H9 (cell line): ENCODE results near the gene SPOUT1. TPM values are rescaled to one million over a fixed set of nuclear protein-coding genes. Genes with fewer than 3 reads are reported as not detected.
A peak's percentile ranks its signal among the peaks of the same experiment; 100 is the strongest.

ENCODE experiments used
- DNase-seq: peaks from one replicate; pipeline ENCODE4 v3.0.0-alpha.2; 2017
- H2AFZ ChIP-seq: one replicate; pipeline ENCODE4 v1.6.1; 2013; ENCODE audit warnings: mild to moderate bottlenecking, low read length, control low read depth, moderate library complexity
- H2AK5ac ChIP-seq: 2 replicates; pipeline ENCODE4 v1.6.1; 2013; ENCODE audit warnings: low read length, control low read depth, mixed read lengths; ENCODE audit not compliant: insufficient read length
- H2BK120ac ChIP-seq: one replicate; pipeline ENCODE4 v1.6.1; 2013; ENCODE audit warnings: low read depth, mild to moderate bottlenecking, low read length, control low read depth, inconsistent platforms; ENCODE audit not compliant: poor library complexity, severe bottlenecking
- H2BK12ac ChIP-seq: 2 replicates; pipeline ENCODE4 v1.6.1; 2013; ENCODE audit warnings: low read length, control low read depth, mixed read lengths, low read depth; ENCODE audit not compliant: insufficient read length
- H2BK15ac ChIP-seq: 2 replicates; pipeline ENCODE4 v1.6.1; 2013; ENCODE audit warnings: low read depth, low read length, control low read depth
- H2BK20ac ChIP-seq: one replicate; pipeline ENCODE4 v1.6.1; 2013; ENCODE audit warnings: low read depth, mild to moderate bottlenecking, low read length, control low read depth, inconsistent platforms; ENCODE audit not compliant: poor library complexity, severe bottlenecking
- H2BK5ac ChIP-seq: 2 replicates; pipeline ENCODE4 v1.6.1; 2013; ENCODE audit warnings: low read length, control low read depth, mixed read lengths; ENCODE audit not compliant: insufficient read length
- H3K14ac ChIP-seq: 2 replicates; pipeline ENCODE4 v1.6.1; 2013; ENCODE audit warnings: low read length, control low read depth; ENCODE audit not compliant: insufficient read depth
- H3K18ac ChIP-seq: 2 replicates; pipeline ENCODE4 v1.6.1; 2013; ENCODE audit warnings: low read depth, mild to moderate bottlenecking, mixed read lengths, low read length, control low read depth; ENCODE audit not compliant: insufficient read length
- H3K23ac ChIP-seq: 2 replicates; pipeline ENCODE4 v1.6.1; 2013; ENCODE audit warnings: low read length, control low read depth, mixed read lengths, low read depth; ENCODE audit not compliant: insufficient read length
- H3K23me2 ChIP-seq: 2 replicates; pipeline ENCODE4 v1.6.1; 2013; ENCODE audit warnings: low read depth, mild to moderate bottlenecking, mixed read lengths, low read length, control low read depth; ENCODE audit not compliant: insufficient read length, poor library complexity, severe bottlenecking
- H3K27ac ChIP-seq: 2 replicates; pipeline ENCODE4 v1.5.1; 2013; ENCODE audit warnings: low read length, control low read depth, mixed read lengths, low read depth; ENCODE audit not compliant: insufficient read length
- H3K27me3 ChIP-seq: 2 replicates; pipeline ENCODE4 v1.6.1; 2013; ENCODE audit warnings: low read length, control low read depth, inconsistent platforms; ENCODE audit not compliant: insufficient read depth
- H3K4ac ChIP-seq: 2 replicates; pipeline ENCODE4 v1.6.1; 2013; ENCODE audit warnings: low read depth, mild to moderate bottlenecking, control low read depth, inconsistent platforms, low read length, moderate library complexity
- H3K4me1 ChIP-seq: 2 replicates; pipeline ENCODE4 v1.6.1; 2013; ENCODE audit warnings: low read length, control low read depth, inconsistent platforms; ENCODE audit not compliant: insufficient read depth
- H3K4me2 ChIP-seq: 2 replicates; pipeline ENCODE4 v1.6.1; 2013; ENCODE audit warnings: low read length, control low read depth, mixed read lengths; ENCODE audit not compliant: insufficient read length, insufficient read depth
- H3K56ac ChIP-seq: 2 replicates; pipeline ENCODE4 v1.6.1; 2013; ENCODE audit warnings: low read depth, mild to moderate bottlenecking, mixed read lengths, low read length, control low read depth; ENCODE audit not compliant: insufficient read length
- H3K79me1 ChIP-seq: 2 replicates; pipeline ENCODE4 v1.6.1; 2013; ENCODE audit warnings: low read depth, mild to moderate bottlenecking, moderate library complexity, low read length, control low read depth, inconsistent platforms; ENCODE audit not compliant: insufficient read depth, poor library complexity, severe bottlenecking
- H3K79me2 ChIP-seq: 2 replicates; pipeline ENCODE4 v1.6.1; 2013; ENCODE audit warnings: low read length, control low read depth, inconsistent platforms; ENCODE audit not compliant: insufficient read depth
- H3K9ac ChIP-seq: 2 replicates; pipeline ENCODE4 v1.6.1; 2013; ENCODE audit warnings: low read length, control low read depth, mixed read lengths; ENCODE audit not compliant: insufficient read length; ENCODE audit errors: extremely low read depth
- H3K9me3 ChIP-seq: one replicate; pipeline ENCODE4 v1.6.1; 2013; ENCODE audit warnings: low read depth, low read length, inconsistent platforms; ENCODE audit not compliant: control insufficient read depth
- H3T11ph ChIP-seq: one replicate; pipeline ENCODE4 v1.6.1; 2013; ENCODE audit warnings: mild to moderate bottlenecking, low read length, control low read depth, inconsistent platforms
- H4K20me1 ChIP-seq: one replicate; pipeline ENCODE4 v1.6.1; 2013; ENCODE audit not compliant: control insufficient read depth, insufficient read length, insufficient read depth
- H4K5ac ChIP-seq: 2 replicates; pipeline ENCODE4 v1.6.1; 2013; ENCODE audit warnings: low read depth, mild to moderate bottlenecking, mixed read lengths, low read length, control low read depth; ENCODE audit not compliant: insufficient read length
- H4K8ac ChIP-seq: replicated peaks from 2 replicates; pipeline ENCODE4 v1.6.1; 2013; ENCODE audit warnings: low read length, control low read depth, mixed read lengths, low read depth; ENCODE audit not compliant: insufficient read length
- H4K91ac ChIP-seq: 2 replicates; pipeline ENCODE4 v1.6.1; 2013; ENCODE audit warnings: low read depth, mild to moderate bottlenecking, moderate library complexity, mixed read lengths, low read length, control low read depth; ENCODE audit not compliant: insufficient read length
- H3K27ac Mint-ChIP-seq, 3 experiments: 2 replicates in 2 of 3; 3 replicates in 1 of 3; pipeline ENCODE4 v1.8.0; 2020 to 2021; ENCODE audit warnings: mixed read lengths in 3 of 3, mild to moderate bottlenecking in 1 of 3, moderate library complexity in 1 of 3
- H3K27me3 Mint-ChIP-seq: 2 replicates; pipeline ENCODE4 v1.8.0; 2021; ENCODE audit warnings: low read depth, mild to moderate bottlenecking, moderate library complexity, mixed read lengths
- H3K36me3 Mint-ChIP-seq, 3 experiments: 2 replicates in 2 of 3; 3 replicates in 1 of 3; pipeline ENCODE4 v1.8.0; 2020 to 2021; ENCODE audit warnings: low read depth in 3 of 3, mixed read lengths in 3 of 3; ENCODE audit not compliant: insufficient read depth in 1 of 3
- H3K4me1 Mint-ChIP-seq, 2 experiments: 2 replicates each; pipeline ENCODE4 v1.8.0; 2020; ENCODE audit warnings: mixed read lengths in 2 of 2
- H3K4me3 Mint-ChIP-seq, 2 experiments: 2 replicates in 1 of 2; 3 replicates in 1 of 2; pipeline ENCODE4 v1.8.0; 2020 to 2021; ENCODE audit warnings: mild to moderate bottlenecking in 2 of 2, mixed read lengths in 2 of 2, moderate library complexity in 1 of 2
- H3K9me3 Mint-ChIP-seq, 2 experiments: 2 replicates in 1 of 2; 3 replicates in 1 of 2; pipeline ENCODE4 v1.8.0; 2020; ENCODE audit warnings: mild to moderate bottlenecking in 2 of 2, mixed read lengths in 2 of 2, moderate library complexity in 1 of 2
- WGBS: extraction: QIAGEN DNeasy Blood & Tissue Kit; methylation state at CpG from one replicate; pipeline ENCODE4 v1.1.7; 2013; ENCODE audit warnings: missing lambda C conversion rate, low lambda C conversion rate, mixed read lengths; ENCODE audit not compliant: insufficient read length; ENCODE audit errors: extremely low coverage; 5-methylcytosine and 5-hydroxymethylcytosine counted together
- total RNA-seq: library from RNA; stranded (reverse); gene quantifications from 2 replicates; pipeline ENCODE4 v1.2.1, GENCODE V29; 2021
- TF ChIP-seq, protein P1 (sequence below): fragments of 200-600 bp; sonication (generic); conservative IDR thresholded peaks from 3 replicates; pipeline ENCODE4 v1.8.0; 2021; ENCODE audit warnings: antibody characterized with exemption, mild to moderate bottlenecking

SPOUT1 gene
- total RNA-seq, 1 experiment from 2014 or later: 86.3 TPM

DNA sequence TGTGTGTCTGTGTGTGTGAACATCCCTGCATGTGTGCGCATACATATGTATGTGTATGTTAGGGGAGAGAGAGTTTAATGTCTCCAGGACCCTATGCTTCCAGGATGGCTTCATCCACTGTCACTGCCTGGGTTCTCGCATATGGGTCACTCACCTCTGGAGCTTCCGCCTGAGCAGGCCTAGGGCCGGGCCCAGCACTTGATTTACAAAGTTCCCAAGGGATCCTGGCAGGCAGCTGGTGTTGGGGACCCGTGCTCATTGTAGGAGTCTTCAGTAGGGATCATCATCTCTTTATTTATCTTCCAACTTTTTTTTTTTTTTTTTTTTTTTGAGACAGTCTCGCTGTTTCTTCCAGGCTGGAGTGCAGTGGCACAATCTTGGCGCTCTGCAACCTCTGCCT lies 29.5 kb downstream of the SPOUT1 start:
- no peak overlapping the region for H2AK5ac ChIP-seq
- no peaks in the 10 kb centered on the region for H3K9me3 ChIP-seq
- no peaks in the 10 kb centered on the region for H3K23me2 ChIP-seq
- no peak overlapping the region for H3K4me2 ChIP-seq
- H3K9ac ChIP-seq: no peak overlapping the region
- no peak overlapping the region for H3K4me3 Mint-ChIP-seq
- H2BK12ac ChIP-seq: no peak overlapping the region
- TF ChIP-seq, protein P1, sequence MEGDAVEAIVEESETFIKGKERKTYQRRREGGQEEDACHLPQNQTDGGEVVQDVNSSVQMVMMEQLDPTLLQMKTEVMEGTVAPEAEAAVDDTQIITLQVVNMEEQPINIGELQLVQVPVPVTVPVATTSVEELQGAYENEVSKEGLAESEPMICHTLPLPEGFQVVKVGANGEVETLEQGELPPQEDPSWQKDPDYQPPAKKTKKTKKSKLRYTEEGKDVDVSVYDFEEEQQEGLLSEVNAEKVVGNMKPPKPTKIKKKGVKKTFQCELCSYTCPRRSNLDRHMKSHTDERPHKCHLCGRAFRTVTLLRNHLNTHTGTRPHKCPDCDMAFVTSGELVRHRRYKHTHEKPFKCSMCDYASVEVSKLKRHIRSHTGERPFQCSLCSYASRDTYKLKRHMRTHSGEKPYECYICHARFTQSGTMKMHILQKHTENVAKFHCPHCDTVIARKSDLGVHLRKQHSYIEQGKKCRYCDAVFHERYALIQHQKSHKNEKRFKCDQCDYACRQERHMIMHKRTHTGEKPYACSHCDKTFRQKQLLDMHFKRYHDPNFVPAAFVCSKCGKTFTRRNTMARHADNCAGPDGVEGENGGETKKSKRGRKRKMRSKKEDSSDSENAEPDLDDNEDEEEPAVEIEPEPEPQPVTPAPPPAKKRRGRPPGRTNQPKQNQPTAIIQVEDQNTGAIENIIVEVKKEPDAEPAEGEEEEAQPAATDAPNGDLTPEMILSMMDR: no peak
- no peak overlapping the region for H2AFZ ChIP-seq
- no peak overlapping the region for H2BK20ac ChIP-seq
- H2BK15ac ChIP-seq: no peak overlapping the region
- H3K4me1 Mint-ChIP-seq: no peaks in the 10 kb centered on the region
- no peaks in the 10 kb centered on the region for H3K79me1 ChIP-seq
- H4K8ac ChIP-seq: no peak overlapping the region
- no peak overlapping the region for H3K27ac ChIP-seq
- no peak overlapping the region for H4K5ac ChIP-seq
- H2BK5ac ChIP-seq: no peak overlapping the region
- no peak overlapping the region for H3K18ac ChIP-seq
- no peaks in the 10 kb centered on the region for H3K9me3 Mint-ChIP-seq
- H3K27me3 Mint-ChIP-seq: no peaks in the 10 kb centered on the region
- no peaks in the 10 kb centered on the region for H3K27me3 ChIP-seq
- H3K4ac ChIP-seq: no peak overlapping the region
- H4K20me1 ChIP-seq: no peaks in the 10 kb centered on the region
- H3T11ph ChIP-seq: no peak overlapping the region
- H3K23ac ChIP-seq: no peak overlapping the region
- no peak for DNase-seq
- H3K14ac ChIP-seq: no peak overlapping the region
- no peak overlapping the region for H3K56ac ChIP-seq
- H3K4me1 ChIP-seq: no peaks in the 10 kb centered on the region
- peaks cover 2 to 58% (median 41%) of the 10 kb centered on the region in 3 experiments; a peak in 6 of 7 replicates for H3K36me3 Mint-ChIP-seq
- no peak overlapping the region for H4K91ac ChIP-seq
- no CpG with 5 or more reads among the region's 7 CpGs for WGBS
- H3K27ac Mint-ChIP-seq: 0 out of 7 replicates have a peak overlapping the region, but pooled peaks of 1 of the 3 experiments have one; percentile 47
- H2BK120ac ChIP-seq: no peak overlapping the region
- no peaks in the 10 kb centered on the region for H3K79me2 ChIP-seq
